Stimulated activated CD4-positive, alpha-beta T cell treated with anti-CD3 and anti-CD28 coated beads, Interleukin-2, amount 100 ng/mL, for 4 hours (primary cell): Measurements from ENCODE around the gene SPAG8.

ENCODE experiments used
- DNase-seq: peaks from one replicate; pipeline ENCODE4 v3.0.0-alpha.2; 2020; ENCODE audit warnings: low read depth

SPAG8 gene

GRCh38 chr9:35839926-35840325 is 27.9 kb upstream of the SPAG8 start:
- DNase-seq = no peak

DNA sequence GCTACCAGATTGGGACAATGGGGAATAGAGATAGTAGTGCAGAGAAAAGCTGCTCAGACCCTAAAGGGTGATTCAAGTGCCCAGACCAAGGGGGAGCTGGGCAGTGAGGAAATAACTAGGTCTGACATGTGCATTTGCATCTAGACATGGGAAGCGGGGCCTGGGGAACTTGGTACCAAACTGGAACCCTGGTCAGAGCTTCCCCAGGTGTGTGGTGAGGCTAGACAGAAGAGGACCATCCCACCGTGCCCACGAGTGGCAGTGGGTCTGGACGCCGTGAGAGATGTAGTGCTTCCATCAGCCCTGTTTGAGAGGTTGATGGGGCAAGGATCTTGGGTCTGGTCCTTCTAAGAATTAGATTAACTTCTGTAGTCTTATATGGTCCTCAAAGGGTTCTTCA is 24.5 kb upstream of the SPAG8 start:
- DNase-seq = no peak

DNA sequence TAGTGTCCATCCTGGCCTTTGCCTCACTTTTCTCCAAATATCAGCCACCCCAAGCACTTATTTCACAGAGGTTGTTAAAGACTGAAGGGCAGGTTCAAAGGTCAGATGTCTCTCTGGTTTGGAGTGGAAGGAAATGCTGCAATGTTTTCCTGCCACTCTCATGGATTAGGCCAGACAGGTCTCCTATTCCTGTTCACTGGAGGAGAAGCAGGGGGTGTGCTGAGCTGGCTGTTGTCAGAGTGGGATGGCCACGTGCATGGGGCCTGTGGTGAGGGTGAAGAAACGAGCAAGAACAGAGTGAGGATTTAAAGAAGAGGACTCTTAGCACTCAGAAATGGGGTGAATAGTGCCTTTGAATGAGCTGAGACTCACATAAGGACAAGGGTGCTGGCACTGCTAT is 23.7 kb upstream of the SPAG8 start:
- no peak for DNase-seq

GRCh38 chr9:35835216-35835632 is 23.2 kb upstream of the SPAG8 start:
- no peak for DNase-seq

DNA sequence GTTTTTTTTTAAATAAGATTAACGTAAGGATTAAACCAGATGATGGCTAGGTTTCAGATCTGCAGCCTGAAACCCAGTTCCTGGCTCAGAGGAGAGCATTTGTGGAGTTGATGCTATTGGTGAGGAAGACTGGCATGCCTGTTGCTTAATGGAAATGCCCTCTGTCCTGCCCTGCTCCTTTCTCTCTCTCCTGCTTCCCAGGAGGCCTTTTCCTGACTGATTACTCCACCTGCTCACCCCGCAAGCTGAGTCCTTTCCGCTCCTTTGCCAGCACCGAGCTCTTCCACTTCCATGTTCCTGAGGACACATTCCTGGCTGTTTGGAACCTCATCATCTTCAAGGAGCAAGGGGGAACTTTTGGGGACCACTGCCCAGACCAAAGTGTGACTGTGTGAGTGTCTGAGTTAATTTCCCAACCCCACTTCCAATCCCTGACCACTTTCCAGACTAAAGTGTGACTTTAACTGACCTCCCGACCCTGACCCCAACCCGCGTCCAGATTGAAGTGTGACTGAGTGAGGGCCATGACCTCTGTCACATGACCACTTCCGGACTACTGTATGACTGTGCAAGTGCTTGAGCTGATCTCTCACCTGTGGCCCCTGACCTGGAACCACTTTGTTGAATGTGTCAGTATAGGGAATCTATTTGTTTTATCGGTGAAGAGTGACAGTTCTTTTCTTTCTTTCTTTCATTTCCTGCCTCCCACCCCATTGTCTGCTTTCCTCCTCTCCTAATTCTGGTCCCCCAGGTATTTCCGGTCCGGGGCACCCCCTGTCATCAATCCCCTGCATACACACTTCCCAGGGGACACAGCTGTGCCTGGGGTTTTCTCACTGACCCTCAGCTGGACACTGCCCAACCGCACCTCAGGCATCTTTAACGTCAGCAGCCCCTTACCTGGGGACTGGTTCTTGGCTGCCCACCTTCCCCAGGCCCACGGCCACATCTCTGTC is 22.5 kb upstream of the SPAG8 start:
- no peak for DNase-seq

DNA sequence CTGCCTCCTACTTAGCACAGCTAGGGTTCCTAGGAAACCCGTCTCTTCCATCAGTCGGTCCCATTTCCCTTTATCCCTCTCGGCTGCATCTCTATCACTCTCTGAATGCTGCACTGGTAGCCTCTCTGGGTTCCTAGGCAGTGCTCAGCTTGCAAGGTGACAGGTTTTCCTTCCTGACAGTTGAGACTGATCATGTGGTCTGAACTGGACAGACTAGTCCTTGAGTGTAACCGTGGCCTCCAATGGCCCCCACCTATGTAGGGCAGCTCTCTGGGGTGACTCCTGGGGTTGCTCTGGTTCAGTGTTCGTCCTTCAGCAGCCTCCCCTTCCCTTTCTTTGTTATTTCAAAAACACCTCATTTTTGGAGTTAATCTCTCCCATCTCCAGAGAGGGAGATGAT is 20.8 kb upstream of the SPAG8 start:
- no peak for DNase-seq

- DNase-seq = no peak
These were observed 19.0 kb upstream of the SPAG8 start for GRCh38 chr9:35831040-35831439.

DNA sequence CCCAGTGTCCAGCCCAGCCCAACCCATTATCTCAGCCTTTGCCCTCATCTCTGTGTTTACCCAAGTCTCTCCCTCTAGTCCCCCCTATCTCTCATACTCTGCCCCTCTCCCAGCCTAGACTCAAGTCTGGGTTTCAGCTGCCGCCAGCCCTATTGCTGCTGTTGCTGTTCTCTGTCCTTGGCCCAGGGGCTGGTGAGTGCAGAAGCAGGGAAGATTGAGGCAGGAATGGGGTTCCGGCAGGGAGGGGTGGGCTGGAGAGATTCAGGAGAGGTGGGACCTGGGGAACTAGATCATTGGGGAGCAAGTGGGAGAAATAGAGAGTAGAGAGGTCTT is 17.7 kb upstream of the SPAG8 start:
- DNase-seq = no peak

DNA sequence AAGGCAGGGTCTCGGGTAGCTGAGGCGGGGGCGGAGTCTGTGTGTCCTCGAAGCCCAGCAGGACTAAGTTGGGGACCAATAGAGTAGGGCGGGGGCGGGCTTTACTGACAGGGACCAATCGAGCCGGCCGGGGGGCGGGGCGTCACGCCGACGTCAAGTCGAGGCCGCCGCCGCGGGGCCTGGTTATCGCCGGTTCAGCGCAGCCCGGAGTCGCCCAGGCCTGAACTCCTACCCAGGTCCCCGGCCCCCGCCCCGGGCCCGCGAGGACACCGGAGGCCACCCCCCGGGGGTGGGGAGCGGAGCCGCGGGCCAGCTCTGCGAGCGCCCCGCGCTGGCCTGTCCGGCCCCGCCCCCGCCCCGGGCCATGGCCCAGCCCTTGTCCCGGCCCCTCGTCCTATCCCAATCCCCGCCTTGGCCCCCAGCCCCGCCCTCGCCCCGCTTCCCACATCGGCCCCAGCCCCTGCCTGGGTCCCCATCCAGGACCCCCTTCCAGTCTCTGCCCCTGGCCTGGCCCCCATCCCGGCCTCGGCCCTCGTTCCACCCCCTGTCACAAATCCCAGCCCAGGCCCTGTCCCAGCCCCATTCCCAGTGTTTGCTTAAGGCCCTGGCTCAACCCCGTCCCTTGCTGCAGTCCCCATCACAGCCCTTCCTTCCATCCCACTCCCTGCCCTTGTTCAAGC is 17.2 kb upstream of the SPAG8 start, which contains the start of gene TMEM8B:
TMEM8B (plus strand) TSS at position 145 of the 680 bp plus-strand sequence; CDS start at position 365, 220 bp downstream.
- peak; percentile 95 for DNase-seq

GRCh38 chr9:35828716-35829083 is 16.6 kb upstream of the SPAG8 start, which contains the start of gene FAM221B:
Gene FAM221B, minus strand, starts transcription at chr9:35828732. Its CDS starts 2,571 bp downstream, at chr9:35826161.
- DNase-seq = no peak

GRCh38 chr9:35827486-35827885 is 15.4 kb upstream of the SPAG8 start:
- no peak for DNase-seq

- no peak for DNase-seq
These were observed 14.1 kb upstream of the SPAG8 start for GRCh38 chr9:35826071-35826701.

GRCh38 chr9:35822926-35823325 is 10.9 kb upstream of the SPAG8 start:
- no peak for DNase-seq

DNA sequence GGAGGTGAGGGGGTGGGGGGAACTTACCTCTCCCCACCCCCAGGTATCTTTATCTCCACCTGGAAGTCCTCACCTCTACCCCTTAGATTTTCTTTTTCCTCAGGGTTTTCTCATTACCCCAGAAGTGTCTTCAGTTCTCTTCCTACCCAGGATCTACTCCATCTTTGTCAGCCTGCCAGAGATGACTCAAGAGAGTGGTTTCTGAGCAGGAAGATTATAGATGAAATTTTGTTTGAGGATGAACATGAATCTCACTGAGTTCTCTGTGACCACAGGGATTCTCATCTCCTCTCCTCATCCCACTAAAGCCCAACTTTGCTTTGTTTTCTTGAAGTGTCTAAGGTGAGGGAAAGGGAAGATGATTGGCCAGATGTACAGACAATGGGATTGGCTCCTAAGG is 8.0 kb upstream of the SPAG8 start:
- DNase-seq = no peak

DNA sequence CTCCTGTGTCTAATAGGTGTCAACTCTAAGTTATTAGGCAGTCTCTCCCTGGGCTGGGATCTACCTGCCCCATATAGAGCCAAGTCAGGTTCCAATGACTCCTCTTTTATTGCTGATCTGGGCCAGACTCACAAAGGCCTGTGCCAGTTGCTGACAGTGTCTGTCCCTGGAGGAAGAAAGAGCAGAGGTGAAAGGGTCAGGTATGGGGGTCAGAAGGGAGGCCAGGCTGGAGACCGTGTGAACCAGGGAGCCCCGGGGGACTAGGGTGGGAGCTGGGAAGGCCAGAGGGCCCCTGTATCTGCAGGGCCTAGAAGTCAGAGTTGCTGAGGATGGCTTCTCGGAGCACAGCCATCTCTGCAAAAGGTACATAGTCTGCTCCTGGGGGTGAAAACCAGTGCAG is 6.3 kb upstream of the SPAG8 start:
- DNase-seq = no peak

DNA sequence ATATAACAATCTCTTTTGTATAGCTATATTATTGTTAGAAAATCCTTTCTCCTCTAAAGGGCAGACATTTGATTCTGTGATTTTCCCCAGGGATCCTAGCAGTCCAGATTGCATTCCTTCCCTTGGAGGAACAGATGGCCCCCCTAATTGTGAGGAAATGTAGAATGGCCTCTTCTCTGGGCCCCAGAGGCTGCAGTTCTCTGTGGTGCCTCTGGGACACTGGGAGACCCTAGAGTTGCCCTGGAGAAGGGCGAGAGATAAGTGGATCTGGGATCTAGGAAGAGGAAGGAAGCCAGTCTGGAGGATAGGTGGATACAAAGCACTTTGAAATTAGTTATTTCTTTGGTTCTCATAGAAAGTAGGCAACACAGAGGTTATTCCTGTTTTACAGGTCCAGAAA is 4.6 kb upstream of the SPAG8 start:
- no peak for DNase-seq

GRCh38 chr9:35814841-35815543 is 2.9 kb upstream of the SPAG8 start, which contains the start of gene HINT2:
Gene HINT2, minus strand, starts transcription at chr9:35815042. Its CDS starts 63 bp downstream, at chr9:35814979.
- DNase-seq = peak; percentile 96

DNA sequence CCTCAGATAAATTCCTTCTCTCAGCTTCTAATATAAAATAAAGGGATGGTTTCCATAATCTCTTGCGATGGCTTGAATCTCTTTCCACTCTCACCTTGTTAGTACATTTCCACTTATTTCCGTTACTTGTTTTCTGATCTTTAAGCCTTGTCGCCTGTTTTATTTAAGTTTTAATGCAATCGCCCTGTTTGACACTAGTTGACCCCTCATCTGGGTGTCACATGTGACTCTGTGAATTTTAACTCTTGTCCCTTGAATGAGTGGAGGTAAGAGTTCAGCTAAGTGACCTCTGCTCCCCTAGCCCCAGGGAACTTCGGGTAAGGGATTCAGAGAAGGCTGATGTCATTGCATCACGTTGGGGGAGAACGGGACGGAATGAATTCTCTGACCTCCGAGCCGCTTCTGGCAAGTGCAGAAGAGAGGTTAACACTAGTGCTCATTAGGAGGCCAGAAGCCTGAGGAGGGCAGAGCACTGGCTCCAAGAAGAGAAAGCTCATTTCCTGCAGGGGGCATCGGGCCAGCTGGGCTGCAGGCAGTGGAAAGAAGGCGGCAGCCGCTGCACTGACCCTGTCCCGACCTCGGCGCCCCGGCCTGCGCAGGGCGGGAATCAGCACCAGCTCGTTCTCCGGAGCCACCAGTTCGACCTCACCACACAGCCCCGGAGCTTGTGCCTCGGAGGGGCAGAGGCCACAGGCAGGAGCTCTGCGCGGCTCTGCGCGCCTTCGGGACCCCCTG is 2.2 kb upstream of the SPAG8 start:
- DNase-seq = no peak

DNA sequence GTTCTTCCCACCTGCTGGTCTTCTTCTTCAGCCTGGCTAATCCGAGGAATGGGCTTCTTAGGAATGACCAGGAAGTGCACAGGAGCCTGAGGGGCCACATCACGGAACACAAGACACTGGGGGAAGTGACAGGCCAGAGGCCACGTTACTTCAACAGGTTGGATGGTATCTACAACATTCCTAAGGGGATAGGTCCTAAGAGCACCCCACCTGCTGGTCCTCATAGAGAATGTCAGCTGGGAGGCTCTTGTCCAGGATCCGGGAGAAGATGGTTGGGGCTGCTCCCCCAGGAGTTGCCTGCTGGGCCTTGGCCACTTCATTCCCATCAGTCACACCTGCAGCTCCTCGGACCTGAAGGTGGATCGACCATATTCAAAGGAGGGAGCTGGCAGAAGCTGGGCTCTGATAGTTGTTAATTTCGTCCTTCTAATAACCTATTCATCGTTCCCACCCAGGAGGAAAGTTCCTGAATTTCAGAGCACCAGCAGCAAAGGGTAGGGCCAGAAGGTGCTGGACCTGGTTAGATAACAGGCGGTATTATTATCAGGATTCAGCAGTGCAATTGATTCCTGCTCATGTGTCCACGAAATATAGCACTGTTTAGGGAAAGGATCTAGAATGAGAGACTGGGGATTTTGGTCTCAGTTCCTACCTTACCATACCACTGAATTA is 1.5 kb upstream of the SPAG8 start:
- DNase-seq = no peak

GRCh38 chr9:35811381-35812024 is 559 bp downstream of the SPAG8 start:
- no peak for DNase-seq
